CD4-positive, alpha-beta T cell treated with Interleukin-17A for 4 hours (primary cell): ENCODE measurements around the gene DTX3L.

Source experiments
- DNase-seq: peaks from one replicate; pipeline ENCODE4 v3.0.0-alpha.2; 2020; ENCODE audit warnings: mixed read lengths

Gene DTX3L

GRCh38 chr3:122564155-122564912 lies at the start of gene DTX3L, which contains the start of gene PARP9:
TSS of gene DTX3L (plus strand) at chr3:122564338. CDS start at chr3:122564427, 89 bp downstream.
TSS of gene PARP9 (minus strand) at chr3:122564300. CDS start at chr3:122559620, 4,680 bp downstream.
- DNase-seq = peak; percentile 80

GRCh38 chr3:122515020-122515468 lies 49.1 kb upstream of the DTX3L start:
- DNase-seq = no peak

GRCh38 chr3:122515870-122516269 lies 48.3 kb upstream of the DTX3L start:
- no peak for DNase-seq

- DNase-seq = no peak
Measured at GRCh38 chr3:122516846-122517360, 47.2 kb upstream of the DTX3L start.

- no peak for DNase-seq
Measured at GRCh38 chr3:122519693-122520092, 44.4 kb upstream of the DTX3L start.

GRCh38 chr3:122520861-122521260 lies 43.3 kb upstream of the DTX3L start:
- no peak for DNase-seq

GRCh38 chr3:122523317-122523716 lies 40.8 kb upstream of the DTX3L start:
- DNase-seq = no peak

- DNase-seq = no peak
Measured at GRCh38 chr3:122530164-122530563, 34.0 kb upstream of the DTX3L start.

GRCh38 chr3:122533480-122533879 lies 30.7 kb upstream of the DTX3L start:
- DNase-seq = no peak

- DNase-seq = peak; percentile 12
Measured at GRCh38 chr3:122533931-122534334, 30.2 kb upstream of the DTX3L start.

- DNase-seq = no peak
Measured at GRCh38 chr3:122535964-122536631, 28.0 kb upstream of the DTX3L start.

- no peak for DNase-seq
Measured at GRCh38 chr3:122536632-122537001, 27.5 kb upstream of the DTX3L start.

GRCh38 chr3:122538956-122539490 lies 25.1 kb upstream of the DTX3L start:
- DNase-seq = no peak

GRCh38 chr3:122546151-122546550 lies 18.0 kb upstream of the DTX3L start:
- no peak for DNase-seq

- DNase-seq = no peak
Measured at GRCh38 chr3:122548076-122548475, 16.1 kb upstream of the DTX3L start.

- DNase-seq = no peak
Measured at GRCh38 chr3:122548619-122549018, 15.5 kb upstream of the DTX3L start.

- no peak for DNase-seq
Measured at GRCh38 chr3:122553171-122553570, 11.0 kb upstream of the DTX3L start.

- no peak for DNase-seq
Measured at GRCh38 chr3:122555275-122556071, 8.7 kb upstream of the DTX3L start.

- no peak for DNase-seq
Measured at GRCh38 chr3:122557356-122557755, 6.8 kb upstream of the DTX3L start.

- no peak for DNase-seq
Measured at GRCh38 chr3:122558605-122559004, 5.5 kb upstream of the DTX3L start.

GRCh38 chr3:122559906-122560305 lies 4.2 kb upstream of the DTX3L start:
- no peak for DNase-seq

GRCh38 chr3:122560680-122561079 lies 3.5 kb upstream of the DTX3L start:
- peak; percentile 70 for DNase-seq
